ENCODE data around the gene TMEM200A.

TMEM200A gene

GRCh38 chr6:130426066-130426721 is 60.4 kb downstream of the TMEM200A start:
- no peak for DNase-seq

- no peak for DNase-seq
These were observed 65.6 kb downstream of the TMEM200A start for GRCh38 chr6:130431346-130431852.

GRCh38 chr6:130432838-130433237 is 67.0 kb downstream of the TMEM200A start:
- DNase-seq, result no peak

GRCh38 chr6:130434174-130434873 is 68.5 kb downstream of the TMEM200A start:
- DNase-seq, result no peak

- no peak for DNase-seq
These were observed 69.4 kb downstream of the TMEM200A start for GRCh38 chr6:130435181-130435580.

- DNase-seq, result no peak
These were observed 72.1 kb downstream of the TMEM200A start for GRCh38 chr6:130437961-130438360.

GRCh38 chr6:130447374-130447773 is 81.6 kb downstream of the TMEM200A start:
- DNase-seq, result no peak

GRCh38 chr6:130452336-130452735 is 86.5 kb downstream of the TMEM200A start:
- DNase-seq, result no peak

GRCh38 chr6:130453230-130453629 is 87.4 kb downstream of the TMEM200A start:
- DNase-seq, result peak in 1 of 2 donors; percentile 51

- DNase-seq, result no peak
These were observed 91.8 kb downstream of the TMEM200A start for GRCh38 chr6:130457605-130458004.

GRCh38 chr6:130459316-130459715 is 93.5 kb downstream of the TMEM200A start:
- no peak for DNase-seq

- DNase-seq, result no peak
These were observed 95.1 kb downstream of the TMEM200A start for GRCh38 chr6:130460934-130461333.

- no peak for DNase-seq
These were observed 100.4 kb downstream of the TMEM200A start for GRCh38 chr6:130466052-130466747.

- DNase-seq, result no peak
These were observed 100.9 kb downstream of the TMEM200A start for GRCh38 chr6:130466748-130467061.

GRCh38 chr6:130467146-130468050 is 101.6 kb downstream of the TMEM200A start:
- DNase-seq, result no peak

GRCh38 chr6:130470766-130471165 is 104.9 kb downstream of the TMEM200A start:
- no peak for DNase-seq

- no peak for DNase-seq
These were observed 108.1 kb downstream of the TMEM200A start for GRCh38 chr6:130473886-130474285.

- DNase-seq, result no peak
These were observed 117.0 kb downstream of the TMEM200A start for GRCh38 chr6:130482645-130483390.

GRCh38 chr6:130485870-130486269 is 120.1 kb downstream of the TMEM200A start:
- no peak for DNase-seq

- DNase-seq, result no peak
These were observed 120.6 kb downstream of the TMEM200A start for GRCh38 chr6:130486417-130486816.

- no peak for DNase-seq
These were observed 123.7 kb downstream of the TMEM200A start for GRCh38 chr6:130489514-130489913.

All from CD4-positive, alpha-beta T cell treated with Interleukin-1 beta for 1 hour (primary cell).